IMR-90 (cell line): Measurements from ENCODE around the gene FNBP1L. TPM values are rescaled to one million over a fixed set of nuclear protein-coding genes. Genes with fewer than 3 reads are reported as not detected.

Source experiments
- ATAC-seq: fragments of 200-7000 bp; cut with Tn5 transposase; 2 replicates; pipeline ENCODE4 v1.9.1; 2020; ENCODE audit warnings: low read depth, mild to moderate bottlenecking, moderate library complexity
- BruUV-seq: library from RNA; stranded (reverse); fragments of 400-500 nt; replicated peaks from 2 replicates; lab custom pipeline; 2021; lab: Mats Ljungman, UMichigan
- CTCF ChIA-PET: fragments of 300-600 bp; formaldehyde crosslinking; extraction: SDS; loops from one replicate; lab custom pipeline; 2021; ENCODE audit warnings: antibody characterized with exemption; lab: Yijun Ruan, JAX
- POLR2A ChIA-PET: fragments of 300-600 bp; sonication (Branson Sonifier 250); formaldehyde crosslinking; loops from one replicate; lab custom pipeline; 2022; ENCODE audit warnings: antibody characterized with exemption; ENCODE audit not compliant: unreplicated experiment; lab: Charles Lee
- DNase-seq: peaks from one replicate; pipeline ENCODE4 v3.0.0; 2013
- H2AFZ ChIP-seq: replicated peaks from 2 replicates; pipeline ENCODE3; 2013; ENCODE audit warnings: low read length, mild to moderate bottlenecking; ENCODE audit not compliant: poor library complexity
- H2AK5ac ChIP-seq: 2 replicates; pipeline ENCODE4 v1.6.1; 2013; ENCODE audit warnings: low read depth, low read length, inconsistent platforms
- H2AK9ac ChIP-seq: replicated peaks from 2 replicates; pipeline ENCODE3; 2013; ENCODE audit warnings: mild to moderate bottlenecking, low read depth, low read length, moderate library complexity; ENCODE audit not compliant: poor library complexity
- H2BK120ac ChIP-seq: 2 replicates; pipeline ENCODE4 v1.6.1; 2013; ENCODE audit warnings: low read depth, low read length, inconsistent platforms
- H2BK15ac ChIP-seq: 3 replicates; pipeline ENCODE4 v1.6.1; 2013; ENCODE audit warnings: low read depth, low read length, inconsistent platforms
- H2BK20ac ChIP-seq: 2 replicates; pipeline ENCODE4 v1.6.1; 2013; ENCODE audit warnings: low read depth, mild to moderate bottlenecking, inconsistent platforms, low read length, moderate library complexity
- H2BK5ac ChIP-seq: 2 replicates; pipeline ENCODE4 v1.6.1; 2013; ENCODE audit warnings: mild to moderate bottlenecking, low read depth, low read length, inconsistent platforms; ENCODE audit not compliant: poor library complexity, severe bottlenecking
- H3K14ac ChIP-seq: replicated peaks from 2 replicates; pipeline ENCODE4 v1.6.1; 2013; ENCODE audit warnings: low read depth, low read length, inconsistent platforms
- H3K18ac ChIP-seq: 2 replicates; pipeline ENCODE4 v1.6.1; 2013; ENCODE audit warnings: low read depth, low read length, control low read depth
- H3K23ac ChIP-seq: 2 replicates; pipeline ENCODE4 v1.6.1; 2013; ENCODE audit warnings: low read depth, low read length, inconsistent platforms
- H3K27ac ChIP-seq: 2 replicates; pipeline ENCODE4 v1.5.1; 2013; ENCODE audit warnings: mild to moderate bottlenecking, control low read depth, low read length; ENCODE audit not compliant: insufficient read depth
- H3K27me3 ChIP-seq: 2 replicates; pipeline ENCODE4 v1.6.1; 2013; ENCODE audit warnings: low read length; ENCODE audit not compliant: control insufficient read depth, insufficient read depth
- H3K36me3 ChIP-seq: 2 replicates; pipeline ENCODE4 v1.6.1; 2013; ENCODE audit warnings: low read length, mixed read lengths; ENCODE audit not compliant: control insufficient read depth, insufficient read depth
- H3K4ac ChIP-seq: 2 replicates; pipeline ENCODE4 v1.6.1; 2013; ENCODE audit warnings: low read depth, low read length, inconsistent platforms
- H3K4me1 ChIP-seq: 2 replicates; pipeline ENCODE4 v1.6.1; 2013; ENCODE audit warnings: low read length, mixed read lengths; ENCODE audit not compliant: control insufficient read depth, insufficient read depth
- H3K4me2 ChIP-seq: 2 replicates; pipeline ENCODE4 v1.6.1; 2013; ENCODE audit warnings: low read depth, mild to moderate bottlenecking, control low read depth, low read length, moderate library complexity
- H3K4me3 ChIP-seq: 2 replicates; pipeline ENCODE4 v1.5.1; 2013; ENCODE audit warnings: low read depth, mild to moderate bottlenecking, control low read depth, low read length, moderate library complexity; ENCODE audit not compliant: insufficient read depth
- H3K56ac ChIP-seq: 2 replicates; pipeline ENCODE4 v1.6.1; 2013; ENCODE audit warnings: low read length, inconsistent platforms; ENCODE audit not compliant: insufficient read depth; ENCODE audit errors: extremely low read depth
- H3K79me1 ChIP-seq, 2 experiments: 2 replicates each; pipeline ENCODE4 v1.6.1; 2013; ENCODE audit warnings: low read length in 2 of 2, inconsistent platforms in 1 of 2, low read depth in 1 of 2
- H3K9ac ChIP-seq: 2 replicates; pipeline ENCODE4 v1.6.1; 2013; ENCODE audit warnings: low read depth, low read length, control low read depth
- H3K9me1 ChIP-seq: 2 replicates; pipeline ENCODE4 v1.6.1; 2013; ENCODE audit warnings: low read length, inconsistent platforms; ENCODE audit not compliant: insufficient read depth
- H3K9me3 ChIP-seq: 2 replicates; pipeline ENCODE4 v1.6.1; 2013; ENCODE audit warnings: low read length; ENCODE audit not compliant: control insufficient read depth, insufficient read depth
- H4K20me1 ChIP-seq: 2 replicates; pipeline ENCODE4 v1.6.1; 2013; ENCODE audit warnings: low read length, inconsistent platforms; ENCODE audit not compliant: insufficient read depth
- H4K5ac ChIP-seq: 2 replicates; pipeline ENCODE4 v1.6.1; 2013; ENCODE audit warnings: mild to moderate bottlenecking, low read depth, low read length, control low read depth
- H4K8ac ChIP-seq, 2 experiments: 2 replicates each; pipeline ENCODE4 v1.6.1; 2013; ENCODE audit warnings: low read depth in 2 of 2, low read length in 2 of 2, control low read depth in 1 of 2, inconsistent platforms in 1 of 2
- H4K91ac ChIP-seq: 2 replicates; pipeline ENCODE4 v1.6.1; 2013; ENCODE audit warnings: low read depth, low read length, inconsistent platforms; ENCODE audit not compliant: insufficient read depth
- BHLHE40 ChIP-seq: fragments of 150-350 bp; IDR thresholded peaks from 2 replicates; pipeline ENCODE4 v1.6.1; 2016; ENCODE audit warnings: mild to moderate bottlenecking, low read depth, low read length
- FOS ChIP-seq: fragments of 150-350 bp; IDR thresholded peaks from 2 replicates; pipeline ENCODE4 v1.6.1; 2016; ENCODE audit warnings: low read depth, low read length
- MAFK ChIP-seq: IDR thresholded peaks from 2 replicates; pipeline ENCODE4 v1.6.1; 2012; ENCODE audit warnings: low read depth, low read length, improper control_type of control experiment
- MXI1 ChIP-seq: IDR thresholded peaks from 2 replicates; pipeline ENCODE4 v1.6.1; 2012; ENCODE audit warnings: low read depth, mild to moderate bottlenecking, low read length, moderate library complexity, borderline replicate concordance
- RCOR1 ChIP-seq: IDR thresholded peaks from 2 replicates; pipeline ENCODE4 v1.6.1; 2012; ENCODE audit warnings: mild to moderate bottlenecking, low read length, improper control_type of control experiment; ENCODE audit not compliant: insufficient replicate concordance
- RFX5 ChIP-seq: IDR thresholded peaks from 2 replicates; pipeline ENCODE4 v1.8.0; 2012; ENCODE audit warnings: low read depth, mild to moderate bottlenecking, low read length, moderate library complexity
- WGBS, 2 experiments: methylation state at CpG; one replicate each; pipeline versions ENCODE4 v1.1.5 to v1.1.7; 2013; ENCODE audit warnings: missing lambda C conversion rate in 2 of 2; ENCODE audit not compliant: insufficient read length in 1 of 2; ENCODE audit errors: extremely low coverage in 2 of 2; 5-methylcytosine and 5-hydroxymethylcytosine counted together
- dilution Hi-C: fragments of 300-500 bp; cut with HindIII; formaldehyde crosslinking; loops from one replicate; pipeline ENCODE4 v1.14.3; 2018; ENCODE audit warnings: low sequenced_read_pairs; ENCODE audit not compliant: unreplicated experiment
- in situ Hi-C: fragments of 300-500 bp; cut with MboI; formaldehyde crosslinking; loops from 3 replicates; pipeline ENCODE4 v1.14.3; 2019; ENCODE audit warnings: low sequenced_read_pairs, inconsistent platforms, mixed read lengths
- intact Hi-C: fragments of 100-400 bp; cut with micrococcal nuclease; formaldehyde crosslinking; loops from 2 replicates; pipeline ENCODE4 v1.10.0; 2022
- polyA plus RNA-seq, 3 experiments: library from polyadenylated mRNA; depleted of rRNA; stranded (reverse); fragments of >200 nt; gene quantifications; 2 replicates each; pipeline ENCODE4 v1.2.3, GENCODE V29; 2012; ENCODE audit warnings: low replicate concordance in 1 of 3
- total RNA-seq: library from RNA; depleted of rRNA; stranded (reverse); fragments of >200 nt; gene quantifications from 2 replicates; pipeline ENCODE4 v1.2.3, GENCODE V29; 2012
- TF ChIP-seq, protein P1 (sequence below): fragments of 150-350 bp; IDR thresholded peaks from 2 replicates; pipeline ENCODE4 v1.6.1; 2016; ENCODE audit warnings: low read depth, mild to moderate bottlenecking, low read length, moderate library complexity, borderline replicate concordance
- TF ChIP-seq, protein P2 (sequence below): fragments of 150-350 bp; IDR thresholded peaks from 2 replicates; pipeline ENCODE4 v1.6.1; 2017; ENCODE audit warnings: mild to moderate bottlenecking, antibody characterized with exemption, low read length, low read depth

Gene FNBP1L
- total and polyA plus RNA-seq, 2 of the 4 experiments (the other 2 are of a cell fraction), result 9.3 to 15.2 TPM

DNA sequence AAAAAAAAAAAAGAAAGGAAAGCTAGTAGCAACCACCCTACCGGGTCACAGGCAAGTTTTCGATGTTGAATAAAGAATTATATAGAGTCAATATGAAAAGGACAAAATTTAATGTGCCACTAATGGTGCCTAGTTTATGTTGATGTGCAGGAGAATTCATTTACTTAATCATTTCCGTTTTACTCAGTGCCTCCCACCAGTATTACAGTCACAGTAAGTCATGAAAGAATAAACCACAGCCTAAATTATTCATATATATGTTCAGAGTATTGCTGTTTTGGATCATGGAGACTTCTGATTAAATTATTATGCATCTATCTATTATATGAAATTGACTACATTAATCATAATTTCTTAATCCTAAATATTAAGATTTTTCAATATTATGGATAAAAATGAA is 35.3 kb downstream of the FNBP1L start:
- no peak overlapping the region for H3K4ac ChIP-seq
- no peak for TF ChIP-seq MXI1
- TF ChIP-seq, protein P1, sequence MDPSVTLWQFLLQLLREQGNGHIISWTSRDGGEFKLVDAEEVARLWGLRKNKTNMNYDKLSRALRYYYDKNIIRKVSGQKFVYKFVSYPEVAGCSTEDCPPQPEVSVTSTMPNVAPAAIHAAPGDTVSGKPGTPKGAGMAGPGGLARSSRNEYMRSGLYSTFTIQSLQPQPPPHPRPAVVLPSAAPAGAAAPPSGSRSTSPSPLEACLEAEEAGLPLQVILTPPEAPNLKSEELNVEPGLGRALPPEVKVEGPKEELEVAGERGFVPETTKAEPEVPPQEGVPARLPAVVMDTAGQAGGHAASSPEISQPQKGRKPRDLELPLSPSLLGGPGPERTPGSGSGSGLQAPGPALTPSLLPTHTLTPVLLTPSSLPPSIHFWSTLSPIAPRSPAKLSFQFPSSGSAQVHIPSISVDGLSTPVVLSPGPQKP, result no peak
- no peak for TF ChIP-seq FOS
- TF ChIP-seq RFX5, result no peak
- no peak for TF ChIP-seq BHLHE40
- TF ChIP-seq RCOR1, result no peak
- TF ChIP-seq, protein P2, sequence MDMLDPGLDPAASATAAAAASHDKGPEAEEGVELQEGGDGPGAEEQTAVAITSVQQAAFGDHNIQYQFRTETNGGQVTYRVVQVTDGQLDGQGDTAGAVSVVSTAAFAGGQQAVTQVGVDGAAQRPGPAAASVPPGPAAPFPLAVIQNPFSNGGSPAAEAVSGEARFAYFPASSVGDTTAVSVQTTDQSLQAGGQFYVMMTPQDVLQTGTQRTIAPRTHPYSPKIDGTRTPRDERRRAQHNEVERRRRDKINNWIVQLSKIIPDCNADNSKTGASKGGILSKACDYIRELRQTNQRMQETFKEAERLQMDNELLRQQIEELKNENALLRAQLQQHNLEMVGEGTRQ, result no peak
- no peak for TF ChIP-seq MAFK
- H3K9ac ChIP-seq, result no peak overlapping the region
- H2BK20ac ChIP-seq, result no peak overlapping the region
- peaks cover 4% of the 10 kb centered on the region for H3K9me3 ChIP-seq
- H3K36me3 ChIP-seq, result no peaks in the 10 kb centered on the region
- H2BK5ac ChIP-seq, result no peak overlapping the region
- H2BK120ac ChIP-seq, result no peak overlapping the region
- no peak overlapping the region for H3K4me2 ChIP-seq
- intact Hi-C loops (no loop called here), in situ Hi-C loops (no loop called here), dilution Hi-C loops (no loop called here)
- no CpG with 5 or more reads among the region's 3 CpGs for WGBS, 2 experiments
- no peak overlapping the region for H3K23ac ChIP-seq
- no peak overlapping the region for H2AK5ac ChIP-seq
- peaks cover 2 to 8% of the 10 kb centered on the region in 2 experiments; a peak in 3 of 4 replicates for H3K79me1 ChIP-seq
- H3K9me1 ChIP-seq, result no peaks in the 10 kb centered on the region
- no peak overlapping the region for H2BK15ac ChIP-seq
- no TSS peak for BruUV-seq
- no peak overlapping the region for H2AK9ac ChIP-seq
- no peak overlapping the region for H2AFZ ChIP-seq
- ATAC-seq, result no peak
- H3K18ac ChIP-seq, result no peak overlapping the region
- H4K8ac ChIP-seq, result no peak overlapping the region
- DNase-seq, result no peak
- POLR2A ChIA-PET, result no interaction called here
- H4K20me1 ChIP-seq, result no peaks in the 10 kb centered on the region
- H4K5ac ChIP-seq, result no peak overlapping the region
- H3K27ac ChIP-seq, result no peak overlapping the region
- no peak overlapping the region for H4K91ac ChIP-seq
- CTCF ChIA-PET, result no interaction called here
- H3K56ac ChIP-seq, result no peak overlapping the region
- H3K4me3 ChIP-seq, result no peak overlapping the region
- H3K14ac ChIP-seq, result no peak overlapping the region
- H3K27me3 ChIP-seq, result no peaks in the 10 kb centered on the region
- no peaks in the 10 kb centered on the region for H3K4me1 ChIP-seq
